HG02870 (cell line): ENCODE measurements around the gene ETNPPL.

Experiments used
- ATAC-seq: cut with Tn5 transposase; IDR thresholded peaks from one replicate; pipeline ENCODE4 v1.9.1; 2021; ENCODE audit warnings: mild to moderate bottlenecking, moderate library complexity; ENCODE audit not compliant: unreplicated experiment

ETNPPL gene

DNA sequence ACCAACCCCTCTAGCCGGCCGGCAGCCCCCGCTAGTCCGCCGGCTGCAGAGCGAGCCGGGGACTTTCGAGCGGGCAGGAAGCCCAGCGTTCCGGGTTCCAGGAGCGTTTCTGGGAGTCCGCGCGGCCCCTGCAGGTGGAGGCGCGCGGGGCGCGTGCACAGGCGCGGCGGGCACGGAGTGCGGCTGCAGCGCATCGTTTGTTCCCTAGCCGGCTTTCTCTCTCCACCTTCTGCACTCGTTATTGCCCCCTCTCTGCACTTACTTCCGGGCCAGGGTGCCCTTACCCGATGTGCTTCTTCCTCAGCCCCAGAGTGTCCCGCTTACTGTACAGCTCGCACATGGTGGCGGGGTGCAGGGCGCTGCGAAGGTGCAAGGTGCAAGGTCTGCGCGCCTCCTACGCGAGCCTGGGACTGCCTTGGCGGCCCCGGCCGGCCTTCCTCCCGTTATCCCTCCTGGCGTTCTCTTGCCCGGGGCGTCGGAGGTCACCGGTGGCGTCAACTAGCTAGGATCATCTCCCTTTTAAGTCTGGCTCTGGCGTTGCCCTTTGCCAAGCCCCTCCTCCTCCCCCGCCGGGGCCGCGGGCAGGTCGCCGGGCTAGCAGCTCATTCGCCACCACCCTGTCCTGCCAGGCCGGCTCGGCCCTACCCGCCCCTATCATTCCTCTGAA lies at the start of gene ETNPPL:
Gene ETNPPL (minus strand): TSS at position 495 of the 667 bp plus-strand sequence. CDS start 155 bp downstream, at position 340.
- no peak for ATAC-seq

- no peak for ATAC-seq
These were observed 48.6 kb upstream of the ETNPPL start for GRCh38 chr4:108811486-108811885.

GRCh38 chr4:108810087-108810486 lies 47.2 kb upstream of the ETNPPL start:
- no peak for ATAC-seq

- ATAC-seq: no peak
These were observed 41.9 kb upstream of the ETNPPL start for GRCh38 chr4:108804648-108805273.

- no peak for ATAC-seq
These were observed 36.5 kb upstream of the ETNPPL start for GRCh38 chr4:108799306-108799705.

DNA sequence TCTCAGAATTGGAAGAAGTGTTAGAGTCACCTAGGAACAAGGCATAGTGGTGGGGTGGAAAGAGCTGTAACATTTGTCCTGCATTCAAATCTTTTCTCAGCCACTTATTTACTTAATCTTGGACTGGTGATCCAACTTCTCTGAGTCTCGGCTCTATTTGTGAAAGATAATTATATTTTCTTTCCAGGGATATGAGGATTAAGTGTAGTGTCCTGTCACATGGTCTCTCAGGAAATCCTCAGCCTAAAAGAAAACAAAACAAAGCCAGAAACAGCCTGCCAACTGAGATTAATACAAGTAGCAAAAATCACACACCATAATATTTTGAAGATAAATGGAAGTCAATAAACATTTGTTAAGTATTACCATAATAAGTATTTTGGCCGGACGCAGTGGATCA lies 33.3 kb upstream of the ETNPPL start:
- no peak for ATAC-seq

DNA sequence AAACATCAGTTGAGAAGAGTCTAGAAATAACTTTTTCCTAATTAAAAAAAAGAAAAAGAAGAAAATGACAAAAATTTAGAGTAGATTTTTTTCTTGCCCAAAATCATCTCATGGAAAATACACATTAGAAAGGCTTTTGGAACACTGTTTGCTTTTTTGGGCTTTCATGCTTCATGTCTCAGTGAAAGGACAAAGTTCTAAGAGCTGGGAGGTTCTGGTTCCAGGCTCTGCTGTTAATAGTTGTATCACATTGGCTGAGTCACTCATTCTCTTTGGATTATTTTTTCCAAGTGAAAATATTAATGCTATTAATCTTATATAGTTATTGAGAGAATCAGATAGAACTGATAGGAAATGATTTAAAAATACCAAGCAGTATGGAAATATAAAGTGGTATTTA lies 32.9 kb upstream of the ETNPPL start:
- no peak for ATAC-seq

DNA sequence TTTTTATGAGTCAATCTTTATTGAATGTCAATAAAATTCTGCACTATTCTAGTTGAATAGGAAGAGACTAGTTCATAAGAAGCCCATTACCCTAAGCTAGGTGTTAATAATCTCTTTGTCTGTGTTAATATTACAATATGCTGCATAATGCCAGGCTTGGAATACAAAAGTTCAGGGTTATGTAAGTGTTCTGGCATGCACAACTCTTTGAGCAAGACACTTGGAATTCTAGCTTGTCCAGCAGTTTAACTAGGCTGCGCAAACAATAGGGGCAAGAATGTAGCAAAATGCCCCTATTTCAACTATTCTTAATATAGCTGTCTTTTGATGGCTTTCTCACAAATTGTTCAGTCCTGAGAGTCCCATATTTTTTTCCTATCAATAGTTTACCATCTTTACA lies 31.3 kb upstream of the ETNPPL start:
- ATAC-seq: no peak

GRCh38 chr4:108793415-108793814 lies 30.6 kb upstream of the ETNPPL start:
- ATAC-seq: no peak

DNA sequence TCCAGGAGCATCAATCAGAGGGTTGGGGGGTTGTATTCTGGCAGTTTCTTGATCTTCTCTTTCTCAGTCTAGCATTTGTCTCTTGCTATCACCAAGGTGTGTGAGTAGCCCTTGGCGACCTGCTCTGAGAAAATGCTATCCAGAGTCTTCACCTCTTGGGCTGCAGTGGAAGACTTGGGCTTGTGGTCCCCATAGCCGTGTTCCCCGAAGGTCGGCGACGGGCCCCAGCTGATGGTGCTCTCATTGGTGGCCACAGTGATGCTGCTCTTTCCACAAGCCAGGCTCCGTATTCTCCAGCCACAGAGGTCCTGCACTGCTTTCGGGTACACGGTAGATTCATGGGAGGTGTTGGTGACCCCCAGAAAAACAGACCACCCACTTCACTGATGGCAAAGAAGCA lies 25.9 kb upstream of the ETNPPL start:
- ATAC-seq: no peak

DNA sequence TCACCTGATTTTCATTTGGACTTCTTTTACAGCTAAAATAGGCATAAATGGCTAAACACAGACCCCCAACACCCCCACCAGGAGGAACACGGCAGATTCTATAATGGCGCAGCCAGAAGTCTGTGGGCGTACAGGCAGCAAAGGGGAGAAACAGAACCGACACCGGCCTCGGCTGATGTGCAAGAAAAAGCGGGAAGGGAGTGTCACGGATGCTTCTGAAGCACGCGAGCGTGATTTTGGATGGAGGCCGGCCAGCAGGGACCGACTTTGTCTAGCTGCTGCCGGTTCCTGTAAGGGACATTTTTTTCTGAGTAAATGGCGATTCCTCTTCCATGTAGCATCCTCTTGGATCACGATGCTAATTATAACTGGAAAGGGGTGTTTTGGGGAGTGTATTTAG lies 24.9 kb upstream of the ETNPPL start:
- ATAC-seq: no peak

GRCh38 chr4:108787106-108787505 lies 24.3 kb upstream of the ETNPPL start:
- ATAC-seq: no peak

DNA sequence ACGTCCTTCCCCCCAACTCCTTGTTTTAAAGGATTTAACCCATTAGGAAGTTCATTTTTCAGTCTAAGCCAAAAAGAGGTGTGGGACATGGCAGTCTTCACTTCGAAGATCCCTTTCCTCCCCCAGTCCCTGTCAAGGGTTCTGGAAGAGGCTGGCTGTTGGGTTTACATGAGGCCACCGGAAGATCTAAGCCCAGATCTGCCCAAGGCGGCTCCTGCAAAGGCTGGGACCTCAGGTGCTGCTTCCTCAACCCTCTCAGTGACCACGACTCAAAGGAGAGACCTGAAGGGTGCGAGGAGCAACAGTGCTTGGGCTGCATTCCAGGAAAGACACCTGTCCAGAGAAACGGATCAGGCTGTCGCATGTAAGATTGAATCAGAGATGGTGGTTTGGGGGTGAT lies 23.5 kb upstream of the ETNPPL start:
- no peak for ATAC-seq

DNA sequence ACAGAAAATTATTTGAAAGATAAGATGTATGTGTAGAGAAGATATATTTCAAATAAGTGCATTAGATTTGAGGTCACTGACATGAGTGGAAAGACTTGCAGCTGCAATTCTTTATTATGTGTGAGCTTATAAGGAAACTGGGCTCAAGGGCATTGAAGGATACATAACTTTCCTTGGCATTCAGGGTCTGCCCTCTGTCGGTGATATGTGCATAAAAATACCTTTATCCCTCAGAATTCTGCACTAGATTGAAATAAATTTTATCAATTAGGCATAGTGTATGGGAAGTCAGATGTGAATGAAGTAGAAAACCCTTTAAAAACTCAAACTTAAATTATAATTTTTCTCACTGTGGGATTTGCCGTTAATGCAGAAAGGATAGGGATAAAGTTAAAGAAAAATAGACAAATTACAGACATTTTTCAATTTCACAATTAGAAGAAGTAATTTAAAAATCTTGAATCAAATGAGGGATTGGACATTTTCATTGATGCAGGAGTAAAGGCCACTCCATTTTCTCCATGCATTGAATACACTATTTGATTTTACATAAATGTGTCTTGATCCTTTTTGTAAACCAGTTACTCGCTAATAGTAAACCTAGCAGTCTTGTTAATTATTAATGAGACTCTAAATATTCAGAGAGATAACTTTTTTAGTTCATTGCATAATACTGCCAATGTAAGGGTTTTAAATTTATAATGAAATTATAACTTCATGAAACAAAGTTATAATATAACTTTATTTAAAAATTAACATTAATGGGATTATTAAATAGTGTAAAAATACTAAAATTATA lies 21.0 kb upstream of the ETNPPL start:
- no peak for ATAC-seq

- ATAC-seq: no peak
These were observed 17.1 kb upstream of the ETNPPL start for GRCh38 chr4:108779958-108780357.

GRCh38 chr4:108777388-108777787 lies 14.5 kb upstream of the ETNPPL start:
- ATAC-seq: no peak

DNA sequence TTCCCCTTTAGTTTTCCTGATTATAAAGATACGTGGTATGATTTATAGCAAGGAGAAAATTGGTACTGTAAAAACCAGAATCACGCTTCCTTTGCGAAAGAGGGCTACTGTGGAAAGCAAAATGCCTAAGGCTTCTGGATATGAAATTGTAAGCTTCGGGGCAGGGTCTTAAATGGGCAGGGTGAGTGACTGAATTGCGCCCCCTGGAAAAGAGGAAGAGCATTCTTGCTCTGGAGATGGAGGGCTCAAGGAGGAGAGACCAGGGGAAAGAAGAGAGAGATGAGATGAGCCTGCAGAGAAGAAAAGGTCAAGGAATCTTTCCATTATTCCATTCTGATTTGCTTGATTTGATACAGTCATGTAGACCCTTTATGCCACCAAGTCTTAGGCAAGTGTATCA lies 13.1 kb upstream of the ETNPPL start:
- no peak for ATAC-seq

DNA sequence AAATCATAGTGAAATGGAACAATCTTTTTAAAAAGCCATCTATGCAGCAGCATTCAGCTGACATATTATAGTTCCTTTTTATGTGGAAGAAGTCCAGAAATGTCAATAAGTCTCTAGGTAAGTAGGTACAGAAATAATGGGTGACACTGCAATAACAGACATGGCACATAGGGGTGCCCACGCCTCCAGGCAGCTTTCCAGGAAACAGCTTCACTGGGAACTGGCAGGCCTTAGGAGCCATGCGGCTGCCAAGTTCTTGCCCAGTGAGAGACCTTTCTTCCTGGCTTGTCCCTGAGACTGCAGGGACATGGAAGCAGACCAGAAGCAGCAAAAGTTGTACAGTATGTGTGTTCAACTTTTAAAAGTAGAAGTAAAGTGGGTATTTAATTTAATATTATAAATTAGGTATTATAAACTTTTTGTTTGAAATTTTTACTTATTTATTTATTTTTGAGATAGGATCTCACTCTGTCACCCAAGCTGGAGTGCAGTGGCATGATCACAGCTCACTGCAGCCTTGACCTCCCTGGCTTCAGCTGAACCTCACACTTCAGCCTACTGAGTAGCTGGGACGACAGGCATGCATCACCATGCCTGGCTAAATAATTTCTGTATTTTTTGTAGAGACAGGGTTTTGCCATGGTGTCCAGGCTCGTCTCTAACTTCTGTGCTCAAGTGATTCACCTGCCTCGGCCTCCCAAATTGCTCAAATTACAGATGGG lies 12.1 kb upstream of the ETNPPL start:
- no peak for ATAC-seq

GRCh38 chr4:108772402-108772801 lies 9.5 kb upstream of the ETNPPL start:
- ATAC-seq: no peak

DNA sequence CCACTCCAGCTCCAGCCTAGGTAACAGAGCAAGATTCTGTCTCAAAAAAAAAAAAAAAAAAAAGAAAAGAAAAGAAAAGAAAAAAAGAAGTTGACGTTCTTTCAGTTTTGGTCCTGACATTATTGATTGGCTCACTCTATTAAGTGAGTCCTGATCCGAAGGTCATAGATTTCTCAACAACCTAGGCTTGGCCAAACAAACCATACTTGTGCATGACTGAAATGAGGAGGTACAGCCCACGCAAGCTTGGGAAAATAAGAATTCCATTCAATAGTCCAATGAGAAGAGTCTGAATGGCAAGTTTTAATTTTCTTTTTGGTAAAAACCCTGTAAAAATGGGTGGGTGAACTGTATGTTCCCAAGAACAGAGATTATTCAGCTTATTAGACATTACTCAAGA lies 3.2 kb upstream of the ETNPPL start:
- ATAC-seq: no peak

DNA sequence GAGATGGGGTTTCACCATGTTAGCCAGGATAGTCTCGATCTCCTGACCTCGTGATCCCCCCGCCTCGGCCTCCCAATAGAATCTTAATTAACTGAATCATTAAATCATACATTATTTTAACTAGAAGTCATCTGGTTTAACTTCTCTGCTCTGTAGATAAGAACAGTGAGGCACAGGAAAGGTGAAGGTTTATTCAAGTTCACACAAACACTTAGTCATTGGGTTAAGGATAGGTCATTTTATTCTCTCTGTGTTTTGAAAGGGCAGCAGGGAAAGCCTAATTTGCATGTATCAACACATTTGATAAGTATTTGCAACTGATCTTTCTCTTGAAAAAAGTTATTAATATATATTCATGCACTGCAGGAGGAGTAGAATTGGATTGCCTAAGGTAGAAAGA lies 1.1 kb upstream of the ETNPPL start:
- no peak for ATAC-seq
